Measurements from ENCODE around the gene SSBP3. TPM values are rescaled to one million over a fixed set of nuclear protein-coding genes. Genes with fewer than 3 reads are reported as not detected.

Gene SSBP3
- total and polyA plus RNA-seq, 8 donors: 33.0 to 129 (median 112) TPM

GRCh38 chr1:54407154-54407403, 885 bp upstream of the SSBP3 start:
- H3K27ac ChIP-seq: peak overlapping the region; percentile 82 to 85
- DNase-seq (no peak), ATAC-seq (peak; percentile 4)
- no peak for TF ChIP-seq CTCF (IDR thresholded peaks at IDR 0.05)
- H3K36me3 ChIP-seq: peaks cover 0 to under 1% of the 10 kb centered on the region in 2 donors
- peaks cover 0 to 8% of the 10 kb centered on the region in 2 donors for H3K27me3 ChIP-seq
- intact Hi-C loops (cut with DNase I): loop anchor here in 1 of 2 donors (5.0 to 10.0 kb wide), 2 partner anchors 80 to 92 kb away; no protein-coding TSS in a partner anchor
- H3K4me1 ChIP-seq: peaks cover 18 to 55% of the 10 kb centered on the region in 2 donors
- peak overlapping the region; percentile 59 to 73 for H3K4me3 ChIP-seq
- no peaks in the 10 kb centered on the region for H3K9me3 ChIP-seq

GRCh38 chr1:54405898-54406293, 298 bp downstream of the SSBP3 start:
- H3K9me3 ChIP-seq: no peaks in the 10 kb centered on the region
- TF ChIP-seq CTCF (IDR thresholded peaks at IDR 0.05): no peak
- peak in 2 of 4 donors; percentile 37 to 56 for DNase-seq
- intact Hi-C loops (cut with DNase I): loop anchor here in 1 of 2 donors (5.0 to 10.0 kb wide), 2 partner anchors 81 to 91 kb away; no protein-coding TSS in a partner anchor
- peaks cover 0 to 8% of the 10 kb centered on the region in 2 donors for H3K27me3 ChIP-seq
- peak overlapping the region; percentile 73 to 84 for H3K4me3 ChIP-seq
- peaks cover 0 to 11% of the 10 kb centered on the region in 2 donors for H3K36me3 ChIP-seq
- H3K4me1 ChIP-seq: peaks cover 18 to 63% of the 10 kb centered on the region in 2 donors
- ATAC-seq: no peak
- H3K27ac ChIP-seq: peak overlapping the region in 1 of 2 donors; percentile 41

- Histone ChIP-seq H3K27ac (no peak overlapping the region), H3K27me3 (peaks cover 0 to 8% of the 10 kb centered on the region in 2 donors), H3K4me1 (peaks cover 18 to 63% of the 10 kb centered on the region in 2 donors), H3K4me3 (peak overlapping the region; percentile 73 to 84), H3K9me3 (no peaks in the 10 kb centered on the region), H3K36me3 (peaks cover 0 to 18% of the 10 kb centered on the region in 2 donors)
- DNase-seq (peak in 2 of 4 donors; percentile 54 to 88), ATAC-seq (peak; percentile 3)
- TF ChIP-seq CTCF (IDR thresholded peaks at IDR 0.05): no peak
- intact Hi-C loops (cut with DNase I): loop anchor here in 1 of 2 donors (5.0 to 10.0 kb wide), 2 partner anchors 82 to 90 kb away; no protein-coding TSS in a partner anchor
Observed at GRCh38 chr1:54404939-54405897, 976 bp downstream of the SSBP3 start.

GRCh38 chr1:54404263-54404662, 1.9 kb downstream of the SSBP3 start:
- no peaks in the 10 kb centered on the region for H3K9me3 ChIP-seq
- intact Hi-C loops (cut with DNase I): loop anchor here in 1 of 2 donors (10.0 kb wide), 1 partner anchor 89 kb away; no protein-coding TSS in a partner anchor
- DNase-seq (no peak), ATAC-seq (no peak)
- peaks cover 18 to 59% of the 10 kb centered on the region in 2 donors for H3K4me1 ChIP-seq
- peak overlapping the region in 1 of 2 donors; percentile 73 for H3K4me3 ChIP-seq
- peaks cover 0 to 28% of the 10 kb centered on the region in 2 donors for H3K36me3 ChIP-seq
- TF ChIP-seq CTCF (IDR thresholded peaks at IDR 0.05): no peak
- no peak overlapping the region for H3K27ac ChIP-seq
- H3K27me3 ChIP-seq: peaks cover 0 to 8% of the 10 kb centered on the region in 2 donors

GRCh38 chr1:54403808-54404261, 2.4 kb downstream of the SSBP3 start:
- TF ChIP-seq CTCF (IDR thresholded peaks at IDR 0.05): no peak
- Histone ChIP-seq H3K27ac (no peak overlapping the region), H3K9me3 (no peaks in the 10 kb centered on the region), H3K36me3 (peaks cover 0 to 32% of the 10 kb centered on the region in 2 donors), H3K4me3 (peak overlapping the region in 1 of 2 donors; percentile 73), H3K4me1 (peaks cover 18 to 55% of the 10 kb centered on the region in 2 donors), H3K27me3 (peaks cover 0 to 8% of the 10 kb centered on the region in 2 donors)
- intact Hi-C loops (cut with DNase I): loop anchor here in 1 of 2 donors (10.0 kb wide), 1 partner anchor 89 kb away; no protein-coding TSS in a partner anchor
- no peak for DNase-seq
- ATAC-seq: no peak
